SK-N-MC (cell line): ENCODE data around the gene POM121L2.

ENCODE experiments used
- EZH2 ChIP-seq: fragments of 200-600 bp; sonication (generic); IDR thresholded peaks from one replicate; pipeline ENCODE4 v1.6.1; 2017; ENCODE audit warnings: antibody characterized with exemption
- POLR2AphosphoS5 ChIP-seq: IDR thresholded peaks from 2 replicates; pipeline ENCODE4 v1.6.1; 2012; ENCODE audit warnings: mild to moderate bottlenecking, low read depth, low read length, borderline replicate concordance

GRCh38 chr6:27297484-27297856 is 14.6 kb downstream of the POM121L2 start:
- TF ChIP-seq EZH2 (no peak), POLR2AphosphoS5 (no peak)
